Medulla oblongata (tissue), 1 donor: Measurements from ENCODE around the gene VWA8.
"Not testable (repeated sequence)": the region's sequence is repeated elsewhere in the genome, so short reads cannot be mapped to it uniquely, and the experiment has no call there.

Source experiments
- DNase-seq: peaks from one replicate; pipeline ENCODE4 v3.0.0-alpha.2; 2015; ENCODE audit errors: extremely low spot score

Gene VWA8

GRCh38 chr13:41647699-41648313, 313.1 kb downstream of the VWA8 start:
- DNase-seq: not testable (repeated sequence)

GRCh38 chr13:41645331-41645730, 315.6 kb downstream of the VWA8 start:
- no peak for DNase-seq

GRCh38 chr13:41644742-41645141, 316.2 kb downstream of the VWA8 start:
- no peak for DNase-seq

- DNase-seq: no peak
These were observed 317.4 kb downstream of the VWA8 start for GRCh38 chr13:41643507-41643906.

GRCh38 chr13:41641961-41642360, 318.9 kb downstream of the VWA8 start:
- no peak for DNase-seq

GRCh38 chr13:41641429-41641828, 319.5 kb downstream of the VWA8 start:
- DNase-seq: no peak

- DNase-seq: no peak
These were observed 320.7 kb downstream of the VWA8 start for GRCh38 chr13:41639955-41640780.

- no peak for DNase-seq
These were observed 321.5 kb downstream of the VWA8 start for GRCh38 chr13:41639237-41639904.

- DNase-seq: no peak
These were observed 323.3 kb downstream of the VWA8 start for GRCh38 chr13:41637586-41637985.

- DNase-seq: not testable (repeated sequence)
These were observed 323.9 kb downstream of the VWA8 start for GRCh38 chr13:41637032-41637431.

- not testable (repeated sequence) for DNase-seq
These were observed 324.3 kb downstream of the VWA8 start for GRCh38 chr13:41636590-41636989.

- no peak for DNase-seq
These were observed 326.5 kb downstream of the VWA8 start for GRCh38 chr13:41634407-41634806.

- DNase-seq: no peak
These were observed 327.1 kb downstream of the VWA8 start for GRCh38 chr13:41633776-41634175.

- no peak for DNase-seq
These were observed 329.5 kb downstream of the VWA8 start for GRCh38 chr13:41631296-41631965.

- no peak for DNase-seq
These were observed 333.5 kb downstream of the VWA8 start for GRCh38 chr13:41627425-41627824.

GRCh38 chr13:41624041-41624440, 336.9 kb downstream of the VWA8 start:
- no peak for DNase-seq

- DNase-seq: no peak
These were observed 338.2 kb downstream of the VWA8 start for GRCh38 chr13:41622432-41623429.

- no peak for DNase-seq
These were observed 339.0 kb downstream of the VWA8 start for GRCh38 chr13:41621716-41622431.

GRCh38 chr13:41617633-41618032, 343.3 kb downstream of the VWA8 start:
- DNase-seq: not testable (repeated sequence)

- no peak for DNase-seq
These were observed 344.8 kb downstream of the VWA8 start for GRCh38 chr13:41616151-41616550.
